ENCODE data around the gene RETREG2. TPM values are rescaled to one million over a fixed set of nuclear protein-coding genes. Genes with fewer than 3 reads are reported as not detected.

RETREG2 gene
- total and polyA plus RNA-seq, 2 experiments from 2014 or later: 13.2 to 41.8 TPM

DNA sequence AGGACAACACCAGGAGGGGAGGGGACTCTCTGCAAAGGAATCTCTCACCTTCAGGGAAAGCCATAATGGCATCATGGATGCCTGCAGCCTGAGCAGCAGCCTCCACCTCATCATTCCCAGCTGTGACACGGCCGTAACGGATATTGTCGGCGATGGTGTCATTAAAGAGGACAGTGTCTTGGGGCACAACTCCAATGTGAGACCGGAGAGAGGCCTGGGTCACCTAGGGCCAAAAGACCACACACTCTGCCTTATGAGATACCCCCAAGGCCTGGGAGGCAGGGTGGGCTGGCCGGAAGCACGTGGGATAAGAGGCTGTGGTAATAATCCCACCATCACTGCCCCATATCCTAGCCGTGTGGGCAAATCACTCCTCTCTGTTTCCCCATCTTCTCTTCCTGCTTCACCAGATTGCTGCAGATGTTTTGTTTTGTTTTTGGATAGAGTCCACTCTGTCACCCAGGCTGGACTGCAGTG, 32.8 kb downstream of the RETREG2 start:
- Histone ChIP-seq H2AFZ (no peak overlapping the region), H3F3A (replicated peaks; ENCODE audit: low read depth) (peaks cover 13% of the 10 kb centered on the region; the same call in 1 of the 2 replicates), H3K27ac (ENCODE audit: low read depth) (no peak overlapping the region), H3K79me2 (replicated peaks; ENCODE audit: insufficient read depth) (no peaks in the 10 kb centered on the region), H3K4me3 (no peak overlapping the region), H3K4me2 (no peak overlapping the region), H3K4me1 (ENCODE audit: insufficient read depth) (peaks cover 12% of the 10 kb centered on the region), H3K36me3 (ENCODE audit: insufficient read depth) (no peaks in the 10 kb centered on the region; the same call in 1 of the 2 replicates), H3K9me2 (ENCODE audit: insufficient read depth) (no peaks in the 10 kb centered on the region), H4K20me1 (replicated peaks; ENCODE audit: insufficient read depth) (no peaks in the 10 kb centered on the region; the same call in 1 of the 2 replicates), H3K27me3 (ENCODE audit: insufficient read depth) (no peaks in the 10 kb centered on the region)
- H3K4me3 Mint-ChIP-seq: no peak overlapping the region
- H3K36me3 Mint-ChIP-seq (ENCODE audit: low read depth): peaks cover 57% of the 10 kb centered on the region
- ATAC-seq (no peak), DNase-seq (ENCODE audit: low spot score) (no peak)
- H3K27ac Mint-ChIP-seq: no peak overlapping the region
- H3K27me3 Mint-ChIP-seq (ENCODE audit: insufficient read depth, low read depth, poor library complexity): peaks cover 11% of the 10 kb centered on the region
- TF ChIP-seq POLR2AphosphoS5 (IDR thresholded peaks at IDR 0.05; ENCODE audit: low read depth): no peak
- TF ChIP-seq, protein P1, sequence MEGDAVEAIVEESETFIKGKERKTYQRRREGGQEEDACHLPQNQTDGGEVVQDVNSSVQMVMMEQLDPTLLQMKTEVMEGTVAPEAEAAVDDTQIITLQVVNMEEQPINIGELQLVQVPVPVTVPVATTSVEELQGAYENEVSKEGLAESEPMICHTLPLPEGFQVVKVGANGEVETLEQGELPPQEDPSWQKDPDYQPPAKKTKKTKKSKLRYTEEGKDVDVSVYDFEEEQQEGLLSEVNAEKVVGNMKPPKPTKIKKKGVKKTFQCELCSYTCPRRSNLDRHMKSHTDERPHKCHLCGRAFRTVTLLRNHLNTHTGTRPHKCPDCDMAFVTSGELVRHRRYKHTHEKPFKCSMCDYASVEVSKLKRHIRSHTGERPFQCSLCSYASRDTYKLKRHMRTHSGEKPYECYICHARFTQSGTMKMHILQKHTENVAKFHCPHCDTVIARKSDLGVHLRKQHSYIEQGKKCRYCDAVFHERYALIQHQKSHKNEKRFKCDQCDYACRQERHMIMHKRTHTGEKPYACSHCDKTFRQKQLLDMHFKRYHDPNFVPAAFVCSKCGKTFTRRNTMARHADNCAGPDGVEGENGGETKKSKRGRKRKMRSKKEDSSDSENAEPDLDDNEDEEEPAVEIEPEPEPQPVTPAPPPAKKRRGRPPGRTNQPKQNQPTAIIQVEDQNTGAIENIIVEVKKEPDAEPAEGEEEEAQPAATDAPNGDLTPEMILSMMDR (conservative IDR thresholded peaks at IDR 0.05; ENCODE audit: low read depth in 2 of 2): no peak
- no peak for TF ChIP-seq ZNF114 (CRISPR knock-in tag; IDR thresholded peaks at IDR 0.05)
- no peak for TF ChIP-seq NANOG (IDR thresholded peaks at IDR 0.05; ENCODE audit: borderline replicate concordance)
- TF ChIP-seq, protein P2, sequence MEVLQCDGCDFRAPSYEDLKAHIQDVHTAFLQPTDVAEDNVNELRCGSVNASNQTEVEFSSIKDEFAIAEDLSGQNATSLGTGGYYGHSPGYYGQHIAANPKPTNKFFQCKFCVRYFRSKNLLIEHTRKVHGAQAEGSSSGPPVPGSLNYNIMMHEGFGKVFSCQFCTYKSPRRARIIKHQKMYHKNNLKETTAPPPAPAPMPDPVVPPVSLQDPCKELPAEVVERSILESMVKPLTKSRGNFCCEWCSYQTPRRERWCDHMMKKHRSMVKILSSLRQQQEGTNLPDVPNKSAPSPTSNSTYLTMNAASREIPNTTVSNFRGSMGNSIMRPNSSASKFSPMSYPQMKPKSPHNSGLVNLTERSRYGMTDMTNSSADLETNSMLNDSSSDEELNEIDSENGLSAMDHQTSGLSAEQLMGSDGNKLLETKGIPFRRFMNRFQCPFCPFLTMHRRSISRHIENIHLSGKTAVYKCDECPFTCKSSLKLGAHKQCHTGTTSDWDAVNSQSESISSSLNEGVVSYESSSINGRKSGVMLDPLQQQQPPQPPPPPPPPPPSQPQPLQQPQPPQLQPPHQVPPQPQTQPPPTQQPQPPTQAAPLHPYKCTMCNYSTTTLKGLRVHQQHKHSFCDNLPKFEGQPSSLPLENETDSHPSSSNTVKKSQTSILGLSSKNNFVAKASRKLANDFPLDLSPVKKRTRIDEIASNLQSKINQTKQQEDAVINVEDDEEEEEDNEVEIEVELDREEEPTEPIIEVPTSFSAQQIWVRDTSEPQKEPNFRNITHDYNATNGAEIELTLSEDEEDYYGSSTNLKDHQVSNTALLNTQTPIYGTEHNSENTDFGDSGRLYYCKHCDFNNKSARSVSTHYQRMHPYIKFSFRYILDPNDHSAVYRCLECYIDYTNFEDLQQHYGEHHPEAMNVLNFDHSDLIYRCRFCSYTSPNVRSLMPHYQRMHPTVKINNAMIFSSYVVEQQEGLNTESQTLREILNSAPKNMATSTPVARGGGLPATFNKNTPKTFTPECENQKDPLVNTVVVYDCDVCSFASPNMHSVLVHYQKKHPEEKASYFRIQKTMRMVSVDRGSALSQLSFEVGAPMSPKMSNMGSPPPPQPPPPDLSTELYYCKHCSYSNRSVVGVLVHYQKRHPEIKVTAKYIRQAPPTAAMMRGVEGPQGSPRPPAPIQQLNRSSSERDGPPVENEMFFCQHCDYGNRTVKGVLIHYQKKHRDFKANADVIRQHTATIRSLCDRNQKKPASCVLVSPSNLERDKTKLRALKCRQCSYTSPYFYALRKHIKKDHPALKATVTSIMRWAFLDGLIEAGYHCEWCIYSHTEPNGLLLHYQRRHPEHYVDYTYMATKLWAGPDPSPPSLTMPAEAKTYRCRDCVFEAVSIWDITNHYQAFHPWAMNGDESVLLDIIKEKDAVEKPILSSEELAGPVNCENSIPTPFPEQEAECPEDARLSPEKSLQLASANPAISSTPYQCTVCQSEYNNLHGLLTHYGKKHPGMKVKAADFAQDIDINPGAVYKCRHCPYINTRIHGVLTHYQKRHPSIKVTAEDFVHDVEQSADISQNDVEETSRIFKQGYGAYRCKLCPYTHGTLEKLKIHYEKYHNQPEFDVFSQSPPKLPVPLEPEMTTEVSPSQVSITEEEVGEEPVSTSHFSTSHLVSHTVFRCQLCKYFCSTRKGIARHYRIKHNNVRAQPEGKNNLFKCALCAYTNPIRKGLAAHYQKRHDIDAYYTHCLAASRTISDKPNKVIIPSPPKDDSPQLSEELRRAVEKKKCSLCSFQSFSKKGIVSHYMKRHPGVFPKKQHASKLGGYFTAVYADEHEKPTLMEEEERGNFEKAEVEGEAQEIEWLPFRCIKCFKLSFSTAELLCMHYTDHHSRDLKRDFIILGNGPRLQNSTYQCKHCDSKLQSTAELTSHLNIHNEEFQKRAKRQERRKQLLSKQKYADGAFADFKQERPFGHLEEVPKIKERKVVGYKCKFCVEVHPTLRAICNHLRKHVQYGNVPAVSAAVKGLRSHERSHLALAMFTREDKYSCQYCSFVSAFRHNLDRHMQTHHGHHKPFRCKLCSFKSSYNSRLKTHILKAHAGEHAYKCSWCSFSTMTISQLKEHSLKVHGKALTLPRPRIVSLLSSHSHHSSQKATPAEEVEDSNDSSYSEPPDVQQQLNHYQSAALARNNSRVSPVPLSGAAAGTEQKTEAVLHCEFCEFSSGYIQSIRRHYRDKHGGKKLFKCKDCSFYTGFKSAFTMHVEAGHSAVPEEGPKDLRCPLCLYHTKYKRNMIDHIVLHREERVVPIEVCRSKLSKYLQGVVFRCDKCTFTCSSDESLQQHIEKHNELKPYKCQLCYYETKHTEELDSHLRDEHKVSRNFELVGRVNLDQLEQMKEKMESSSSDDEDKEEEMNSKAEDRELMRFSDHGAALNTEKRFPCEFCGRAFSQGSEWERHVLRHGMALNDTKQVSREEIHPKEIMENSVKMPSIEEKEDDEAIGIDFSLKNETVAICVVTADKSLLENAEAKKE (CRISPR knock-in tag; IDR thresholded peaks at IDR 0.05): no peak
- no peak for TF ChIP-seq EZH2 (IDR thresholded peaks at IDR 0.05; ENCODE audit: low read depth, unreplicated experiment)
- TF ChIP-seq JUNB (IDR thresholded peaks at IDR 0.05; ENCODE audit: unreplicated experiment): no peak
- no peak for TF ChIP-seq CREB1 (CRISPR knock-in tag; IDR thresholded peaks at IDR 0.05; ENCODE audit: low read depth)
- no peak for TF ChIP-seq STAT1 (IDR thresholded peaks at IDR 0.05; ENCODE audit: unreplicated experiment)
- TF ChIP-seq EZH2phosphoT487 (IDR thresholded peaks at IDR 0.05; ENCODE audit: unreplicated experiment): no peak
- TF ChIP-seq, protein P3, sequence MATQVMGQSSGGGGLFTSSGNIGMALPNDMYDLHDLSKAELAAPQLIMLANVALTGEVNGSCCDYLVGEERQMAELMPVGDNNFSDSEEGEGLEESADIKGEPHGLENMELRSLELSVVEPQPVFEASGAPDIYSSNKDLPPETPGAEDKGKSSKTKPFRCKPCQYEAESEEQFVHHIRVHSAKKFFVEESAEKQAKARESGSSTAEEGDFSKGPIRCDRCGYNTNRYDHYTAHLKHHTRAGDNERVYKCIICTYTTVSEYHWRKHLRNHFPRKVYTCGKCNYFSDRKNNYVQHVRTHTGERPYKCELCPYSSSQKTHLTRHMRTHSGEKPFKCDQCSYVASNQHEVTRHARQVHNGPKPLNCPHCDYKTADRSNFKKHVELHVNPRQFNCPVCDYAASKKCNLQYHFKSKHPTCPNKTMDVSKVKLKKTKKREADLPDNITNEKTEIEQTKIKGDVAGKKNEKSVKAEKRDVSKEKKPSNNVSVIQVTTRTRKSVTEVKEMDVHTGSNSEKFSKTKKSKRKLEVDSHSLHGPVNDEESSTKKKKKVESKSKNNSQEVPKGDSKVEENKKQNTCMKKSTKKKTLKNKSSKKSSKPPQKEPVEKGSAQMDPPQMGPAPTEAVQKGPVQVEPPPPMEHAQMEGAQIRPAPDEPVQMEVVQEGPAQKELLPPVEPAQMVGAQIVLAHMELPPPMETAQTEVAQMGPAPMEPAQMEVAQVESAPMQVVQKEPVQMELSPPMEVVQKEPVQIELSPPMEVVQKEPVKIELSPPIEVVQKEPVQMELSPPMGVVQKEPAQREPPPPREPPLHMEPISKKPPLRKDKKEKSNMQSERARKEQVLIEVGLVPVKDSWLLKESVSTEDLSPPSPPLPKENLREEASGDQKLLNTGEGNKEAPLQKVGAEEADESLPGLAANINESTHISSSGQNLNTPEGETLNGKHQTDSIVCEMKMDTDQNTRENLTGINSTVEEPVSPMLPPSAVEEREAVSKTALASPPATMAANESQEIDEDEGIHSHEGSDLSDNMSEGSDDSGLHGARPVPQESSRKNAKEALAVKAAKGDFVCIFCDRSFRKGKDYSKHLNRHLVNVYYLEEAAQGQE (IDR thresholded peaks at IDR 0.05; ENCODE audit: unreplicated experiment): no peak
- TF ChIP-seq, protein P4, sequence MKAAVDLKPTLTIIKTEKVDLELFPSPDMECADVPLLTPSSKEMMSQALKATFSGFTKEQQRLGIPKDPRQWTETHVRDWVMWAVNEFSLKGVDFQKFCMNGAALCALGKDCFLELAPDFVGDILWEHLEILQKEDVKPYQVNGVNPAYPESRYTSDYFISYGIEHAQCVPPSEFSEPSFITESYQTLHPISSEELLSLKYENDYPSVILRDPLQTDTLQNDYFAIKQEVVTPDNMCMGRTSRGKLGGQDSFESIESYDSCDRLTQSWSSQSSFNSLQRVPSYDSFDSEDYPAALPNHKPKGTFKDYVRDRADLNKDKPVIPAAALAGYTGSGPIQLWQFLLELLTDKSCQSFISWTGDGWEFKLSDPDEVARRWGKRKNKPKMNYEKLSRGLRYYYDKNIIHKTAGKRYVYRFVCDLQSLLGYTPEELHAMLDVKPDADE (IDR thresholded peaks at IDR 0.05): no peak
- TF ChIP-seq ZNF331 (CRISPR knock-in tag; IDR thresholded peaks at IDR 0.05; ENCODE audit: low read depth): no peak
- H3K4me1 Mint-ChIP-seq: peaks cover 13% of the 10 kb centered on the region; the same call in 2 of the 3 replicates
- no peaks in the 10 kb centered on the region for H3K9me3 Mint-ChIP-seq

Measured in GM23338 (cell line).